ENCODE measurements around the gene THY1. TPM values are rescaled to one million over a fixed set of nuclear protein-coding genes. Genes with fewer than 3 reads are reported as not detected.

THY1 gene
- total RNA-seq, 2 experiments from 2014 or later, result not detected

DNA sequence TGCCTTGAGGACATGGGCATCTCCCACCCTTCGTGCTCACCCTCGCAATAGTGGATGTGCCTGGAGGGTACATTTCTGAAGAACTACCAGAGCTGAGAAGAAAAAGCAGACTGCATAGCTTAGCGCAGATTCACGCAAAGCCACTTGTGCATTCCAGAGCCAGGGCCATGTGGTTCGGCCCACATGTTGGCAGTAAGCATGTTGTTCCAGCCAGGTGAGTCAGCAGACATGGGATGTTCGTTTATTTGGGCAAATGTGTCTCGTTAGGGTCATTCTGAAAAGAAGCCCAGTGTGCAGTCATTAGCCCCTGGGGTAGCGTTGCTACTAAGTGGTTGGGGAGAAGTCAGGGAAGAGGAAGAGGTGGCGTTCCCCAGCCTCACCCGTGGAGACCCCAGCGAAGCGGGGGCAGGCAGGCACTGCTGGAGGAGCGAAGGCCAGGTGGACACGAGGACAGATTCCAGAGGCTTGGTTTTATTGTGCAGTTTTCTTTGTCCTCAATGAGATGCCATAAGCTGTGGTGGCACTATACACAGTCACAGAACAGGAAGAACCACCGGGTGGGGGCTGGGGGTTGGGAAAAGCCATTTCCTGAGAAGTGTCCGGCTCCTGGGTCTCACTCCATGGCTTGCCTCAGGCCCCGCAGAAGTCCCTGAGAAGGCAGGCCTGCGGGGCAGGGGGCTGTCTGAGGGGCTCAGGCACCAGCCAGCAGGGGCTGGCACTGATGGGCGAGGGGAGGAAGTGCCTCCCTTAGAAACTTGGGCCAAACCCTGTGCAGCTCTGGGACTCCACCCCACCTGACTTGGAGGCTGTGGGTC is 5.0 kb downstream of the THY1 start:
- no peaks in the 10 kb centered on the region for H3K79me2 ChIP-seq (ENCODE audit: insufficient read depth, low read depth, low read length)
- no peaks in the 10 kb centered on the region for H4K20me1 ChIP-seq (ENCODE audit: insufficient read depth, low read length)
- H3K27ac ChIP-seq (ENCODE audit: low read depth, low read length, poor library complexity, severe bottlenecking), result no peak overlapping the region
- no peaks in the 10 kb centered on the region for H3K36me3 ChIP-seq (ENCODE audit: insufficient read depth, low read length)
- H3K9me3 ChIP-seq (ENCODE audit: low read length), result no peaks in the 10 kb centered on the region
- TF ChIP-seq, protein P1, sequence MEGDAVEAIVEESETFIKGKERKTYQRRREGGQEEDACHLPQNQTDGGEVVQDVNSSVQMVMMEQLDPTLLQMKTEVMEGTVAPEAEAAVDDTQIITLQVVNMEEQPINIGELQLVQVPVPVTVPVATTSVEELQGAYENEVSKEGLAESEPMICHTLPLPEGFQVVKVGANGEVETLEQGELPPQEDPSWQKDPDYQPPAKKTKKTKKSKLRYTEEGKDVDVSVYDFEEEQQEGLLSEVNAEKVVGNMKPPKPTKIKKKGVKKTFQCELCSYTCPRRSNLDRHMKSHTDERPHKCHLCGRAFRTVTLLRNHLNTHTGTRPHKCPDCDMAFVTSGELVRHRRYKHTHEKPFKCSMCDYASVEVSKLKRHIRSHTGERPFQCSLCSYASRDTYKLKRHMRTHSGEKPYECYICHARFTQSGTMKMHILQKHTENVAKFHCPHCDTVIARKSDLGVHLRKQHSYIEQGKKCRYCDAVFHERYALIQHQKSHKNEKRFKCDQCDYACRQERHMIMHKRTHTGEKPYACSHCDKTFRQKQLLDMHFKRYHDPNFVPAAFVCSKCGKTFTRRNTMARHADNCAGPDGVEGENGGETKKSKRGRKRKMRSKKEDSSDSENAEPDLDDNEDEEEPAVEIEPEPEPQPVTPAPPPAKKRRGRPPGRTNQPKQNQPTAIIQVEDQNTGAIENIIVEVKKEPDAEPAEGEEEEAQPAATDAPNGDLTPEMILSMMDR (conservative IDR thresholded peaks at IDR 0.05; ENCODE audit: low read length), result no peak
- no peak for TF ChIP-seq EZH2phosphoT487 (IDR thresholded peaks at IDR 0.05; ENCODE audit: borderline replicate concordance, low read depth, low read length)
- BruUV-seq (replicated peaks), result no TSS peak
- H3K9me2 ChIP-seq (ENCODE audit: insufficient read depth, low read length), result no peaks in the 10 kb centered on the region
- no peaks in the 10 kb centered on the region for H3K4me1 ChIP-seq (ENCODE audit: insufficient read depth, low read length, poor library complexity, severe bottlenecking)
- H2AFZ ChIP-seq (ENCODE audit: low read length), result no peak overlapping the region
- DNase-seq (ENCODE audit: low spot score), result no peak
- POLR2A ChIA-PET, result no interaction called here
- H3K4me3 ChIP-seq (ENCODE audit: low read depth, low read length, poor library complexity, severe bottlenecking), result no peak overlapping the region
- CTCF ChIA-PET (ENCODE audit: unreplicated experiment), result no interaction called here
- H3K4me2 ChIP-seq (ENCODE audit: low read length), result no peak overlapping the region
- intact Hi-C loops (cut with micrococcal nuclease; ENCODE audit: unreplicated experiment), result no loop called here

DNA sequence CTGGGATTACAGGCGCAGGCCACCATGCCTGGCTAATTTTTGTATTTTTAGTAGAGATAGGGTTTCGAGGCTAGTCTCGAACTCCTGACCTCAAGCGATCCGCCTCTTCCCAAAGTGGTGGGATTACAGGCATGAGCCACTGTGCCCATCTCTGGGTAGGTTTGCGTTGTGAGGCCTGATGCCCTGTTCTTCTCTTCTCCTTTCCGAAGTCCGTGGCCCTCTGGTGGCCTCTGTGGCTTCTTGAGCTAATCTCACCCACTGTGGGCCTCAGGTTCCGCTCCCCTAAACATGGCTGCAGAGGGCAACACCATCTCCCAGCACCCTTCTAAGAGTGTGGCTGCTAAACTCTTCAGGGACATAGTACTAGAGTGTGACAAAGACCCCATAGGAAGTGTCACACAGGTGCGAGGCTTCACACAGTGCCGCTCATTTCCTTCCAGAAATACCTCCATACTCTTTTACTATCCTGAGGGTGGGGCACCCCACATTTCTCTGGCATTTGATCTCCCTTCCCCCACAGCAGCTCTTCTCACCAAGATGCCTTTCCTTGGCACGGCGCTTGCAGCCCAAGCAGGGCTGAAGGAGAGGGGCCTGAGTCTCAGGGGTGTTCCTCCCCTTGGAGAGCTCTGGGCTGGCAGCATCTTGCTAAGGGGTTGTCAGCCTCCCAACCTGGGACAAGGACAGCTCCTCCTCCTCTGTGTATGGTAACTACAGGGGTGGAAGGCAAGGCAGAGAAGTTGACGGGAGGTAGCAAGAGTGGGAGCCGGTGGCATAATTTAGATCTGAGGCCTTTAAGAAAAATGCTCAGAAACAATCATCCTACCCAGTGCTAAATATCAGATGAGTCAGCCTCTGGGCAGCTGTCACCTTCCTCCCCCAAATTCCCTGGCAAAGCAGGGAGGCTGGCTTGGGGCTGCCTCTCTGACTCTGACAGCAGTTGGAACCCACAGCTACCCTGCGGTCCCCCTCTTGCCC is 6.1 kb downstream of the THY1 start:
- DNase-seq (ENCODE audit: low spot score), result no peak
- Histone ChIP-seq H3K36me3 (ENCODE audit: insufficient read depth, low read length) (peaks cover 5% of the 10 kb centered on the region; the same call in 1 of the 2 replicates), H4K20me1 (ENCODE audit: insufficient read depth, low read length) (no peaks in the 10 kb centered on the region), H3K9me2 (ENCODE audit: insufficient read depth, low read length) (no peaks in the 10 kb centered on the region), H3K4me3 (ENCODE audit: low read depth, low read length, poor library complexity, severe bottlenecking) (no peak overlapping the region), H3K9me3 (ENCODE audit: low read length) (no peaks in the 10 kb centered on the region), H2AFZ (ENCODE audit: low read length) (no peak overlapping the region), H3K27ac (ENCODE audit: low read depth, low read length, poor library complexity, severe bottlenecking) (no peak overlapping the region), H3K4me2 (ENCODE audit: low read length) (no peak overlapping the region), H3K4me1 (ENCODE audit: insufficient read depth, low read length, poor library complexity, severe bottlenecking) (no peaks in the 10 kb centered on the region), H3K79me2 (ENCODE audit: insufficient read depth, low read depth, low read length) (no peaks in the 10 kb centered on the region)
- TF ChIP-seq, protein P1 (conservative IDR thresholded peaks at IDR 0.05; ENCODE audit: low read length), result no peak
- no peak for TF ChIP-seq EZH2phosphoT487 (IDR thresholded peaks at IDR 0.05; ENCODE audit: borderline replicate concordance, low read depth, low read length)
- no TSS peak for BruUV-seq (replicated peaks)
- ChIA-PET POLR2A (interaction anchor here (0.5 kb wide), 1 partner anchor 11 kb away, joined by 3 read pairs; no protein-coding TSS in a partner anchor), CTCF (ENCODE audit: unreplicated experiment) (no interaction called here)
- intact Hi-C loops (cut with micrococcal nuclease; ENCODE audit: unreplicated experiment), result no loop called here

All from OCI-LY7 (cell line).